GM12878 (cell line): ENCODE results near the gene RNF220. TPM values are rescaled to one million over a fixed set of nuclear protein-coding genes. Genes with fewer than 3 reads are reported as not detected.

Experiments
- ASH2L ChIP-seq: fragments of 300-600, 200-600 bp; sonication (generic); IDR thresholded peaks from 2 replicates; pipeline ENCODE4 v1.6.1; 2017; ENCODE audit warnings: low read depth, mild to moderate bottlenecking, borderline replicate concordance
- BHLHE40 ChIP-seq, 2 experiments: fragments of 450-650 bp in 1 of 2; IDR thresholded peaks; 2 replicates each; pipeline ENCODE4 v1.6.1; 2011 to 2017; ENCODE audit warnings: low read depth in 2 of 2, borderline replicate concordance in 1 of 2, improper control_type of control experiment in 1 of 2, low read length in 1 of 2, mild to moderate bottlenecking in 1 of 2
- CBFB ChIP-seq: IDR thresholded peaks from 2 replicates; pipeline ENCODE4 v1.6.1; 2016; ENCODE audit warnings: antibody characterized with exemption, low read depth
- CHD2 ChIP-seq: IDR thresholded peaks from 2 replicates; pipeline ENCODE4 v1.6.1; 2011; ENCODE audit warnings: low read depth, low read length, improper control_type of control experiment, borderline replicate concordance
- PML ChIP-seq: IDR thresholded peaks from 2 replicates; pipeline ENCODE4 v1.6.1; 2012; ENCODE audit warnings: low read length, inconsistent platforms
- POLR2AphosphoS2 ChIP-seq: IDR thresholded peaks from 2 replicates; pipeline ENCODE4 v1.6.1; 2011; ENCODE audit warnings: low read depth, mild to moderate bottlenecking, low read length, improper control_type of control experiment, moderate library complexity
- POLR2AphosphoS5 ChIP-seq: IDR thresholded peaks from 2 replicates; pipeline ENCODE4 v1.6.1; 2011; ENCODE audit warnings: mild to moderate bottlenecking, low read length, inconsistent platforms
- PRDM15 ChIP-seq: fragments of 450-650 bp; formaldehyde crosslinking; IDR thresholded peaks from 2 replicates; pipeline ENCODE4 v1.4.0; 2020; ENCODE audit warnings: mild to moderate bottlenecking, moderate library complexity
- RB1 ChIP-seq: fragments of 450-650 bp; formaldehyde crosslinking; IDR thresholded peaks from 2 replicates; pipeline ENCODE4 v1.6.1; 2017; ENCODE audit warnings: mild to moderate bottlenecking, borderline replicate concordance
- RELB ChIP-seq: fragments of 450-650 bp; IDR thresholded peaks from 2 replicates; pipeline ENCODE4 v1.6.1; 2017; ENCODE audit warnings: low read depth, mild to moderate bottlenecking, moderate library complexity
- SIN3A ChIP-seq: IDR thresholded peaks from 2 replicates; pipeline ENCODE4 v1.6.1; 2012; ENCODE audit warnings: low read depth, low read length, improper control_type of control experiment
- SMARCA5 ChIP-seq: fragments of 450-650 bp; IDR thresholded peaks from 2 replicates; pipeline ENCODE4 v1.6.1; 2017; ENCODE audit warnings: mild to moderate bottlenecking
- STAT1 ChIP-seq: fragments of 450-650 bp; conservative IDR thresholded peaks from 2 replicates; pipeline ENCODE4 v1.6.1; 2014; ENCODE audit warnings: antibody characterized with exemption, mild to moderate bottlenecking
- TCF3 ChIP-seq: IDR thresholded peaks from 2 replicates; pipeline ENCODE4 v1.6.1; 2012; ENCODE audit warnings: low read depth, mild to moderate bottlenecking, low read length, borderline replicate concordance; ENCODE audit not compliant: insufficient read depth
- YBX1 ChIP-seq: fragments of 450-650 bp; IDR thresholded peaks from 2 replicates; pipeline ENCODE4 v1.6.1; 2016; ENCODE audit warnings: antibody characterized with exemption
- ZNF687 ChIP-seq: fragments of 450-650 bp; IDR thresholded peaks from 2 replicates; pipeline ENCODE4 v1.6.1; 2017; ENCODE audit warnings: mild to moderate bottlenecking, moderate library complexity
- ZSCAN29 ChIP-seq: fragments of 450-650 bp; IDR thresholded peaks from 2 replicates; pipeline ENCODE4 v1.6.1; 2017; ENCODE audit warnings: mild to moderate bottlenecking, moderate library complexity
- polyA plus RNA-seq, 11 experiments: library from polyadenylated mRNA; depleted of rRNA in 4 of 11; unstranded in 6 of 11; stranded (reverse) in 5 of 11; fragments of >200 nt; fragmentation: Nextera tagmentation in 4 of 11; fragmentation: Illumina TruSeq in 1 of 11; extraction: Ambion mirVana in 4 of 11; extraction: Trizol in 1 of 11; gene quantifications; 1 replicate in 1 of 11; 2 replicates in 10 of 11; pipeline versions ENCODE4 v1.2.1 to v1.2.3, GENCODE V29; 2011 to 2016; ENCODE audit warnings: inconsistent platforms in 2 of 11, missing spikeins in 2 of 11, low read depth in 1 of 11
- total RNA-seq, 4 experiments: library from RNA; depleted of rRNA in 3 of 4; stranded (reverse); fragments of >200 nt in 3 of 4; fragmentation: Illumina TruSeq in 1 of 4; extraction: Trizol in 1 of 4; gene quantifications; 2 replicates each; pipeline versions ENCODE4 v1.2.1 to v1.2.3, GENCODE V29; 2013 to 2021

The RNF220 gene
- total and polyA plus RNA-seq, 10 of the 15 experiments (the other 5 are each of a cell fraction or from before 2014, with no cell fraction given), result 4.6 to 84.1 (median 53.7) TPM

GRCh38 chr1:44631647-44632539 lies 226.8 kb downstream of the RNF220 start (continued):
- TF ChIP-seq CHD2 (no peak), POLR2AphosphoS5 (peak; percentile 94), TCF3 (peak; percentile 36; the same call in 1 of the 2 replicates), RB1 (peak; percentile 95), YBX1 (no peak), POLR2AphosphoS2 (peak; percentile 74), PRDM15 (CRISPR knock-in tag) (peak; percentile 77; the same call in 1 of the 2 replicates), RELB (peak; percentile 59; the same call in 1 of the 2 replicates), ZNF687 (peak; percentile 91), SMARCA5 (peak; percentile 96), BHLHE40 (IDR thresholded peaks at IDR 0.05; ENCODE audit: borderline replicate concordance in 1 of 2, low read depth in 2 of 2, low read length in 1 of 2) (peak; percentile 88 to 98; a peak in 3 of 4 replicates), SIN3A (peak; percentile 61; the same call in 1 of the 2 replicates), ASH2L (peak; percentile 91; the same call in 1 of the 2 replicates), STAT1 (peak; percentile 89; the same call in 1 of the 2 replicates), ZSCAN29 (peak; percentile 87; the same call in 1 of the 2 replicates), CBFB (no peak; the same call in 1 of the 2 replicates), PML (no peak; the same call in 1 of the 2 replicates)
